Measurements from ENCODE around the gene IFITM1. TPM values are rescaled to one million over a fixed set of nuclear protein-coding genes. Genes with fewer than 3 reads are reported as not detected.
"Not testable (repeated sequence)": the region's sequence is repeated elsewhere in the genome, so short reads cannot be mapped to it uniquely, and the experiment has no call there.

Gene IFITM1
- total and polyA plus RNA-seq, 9 of the 15 experiments (the other 6 are each of a cell fraction or from before 2014, with no cell fraction given) = 691 to 5,579 (median 974) TPM

DNA sequence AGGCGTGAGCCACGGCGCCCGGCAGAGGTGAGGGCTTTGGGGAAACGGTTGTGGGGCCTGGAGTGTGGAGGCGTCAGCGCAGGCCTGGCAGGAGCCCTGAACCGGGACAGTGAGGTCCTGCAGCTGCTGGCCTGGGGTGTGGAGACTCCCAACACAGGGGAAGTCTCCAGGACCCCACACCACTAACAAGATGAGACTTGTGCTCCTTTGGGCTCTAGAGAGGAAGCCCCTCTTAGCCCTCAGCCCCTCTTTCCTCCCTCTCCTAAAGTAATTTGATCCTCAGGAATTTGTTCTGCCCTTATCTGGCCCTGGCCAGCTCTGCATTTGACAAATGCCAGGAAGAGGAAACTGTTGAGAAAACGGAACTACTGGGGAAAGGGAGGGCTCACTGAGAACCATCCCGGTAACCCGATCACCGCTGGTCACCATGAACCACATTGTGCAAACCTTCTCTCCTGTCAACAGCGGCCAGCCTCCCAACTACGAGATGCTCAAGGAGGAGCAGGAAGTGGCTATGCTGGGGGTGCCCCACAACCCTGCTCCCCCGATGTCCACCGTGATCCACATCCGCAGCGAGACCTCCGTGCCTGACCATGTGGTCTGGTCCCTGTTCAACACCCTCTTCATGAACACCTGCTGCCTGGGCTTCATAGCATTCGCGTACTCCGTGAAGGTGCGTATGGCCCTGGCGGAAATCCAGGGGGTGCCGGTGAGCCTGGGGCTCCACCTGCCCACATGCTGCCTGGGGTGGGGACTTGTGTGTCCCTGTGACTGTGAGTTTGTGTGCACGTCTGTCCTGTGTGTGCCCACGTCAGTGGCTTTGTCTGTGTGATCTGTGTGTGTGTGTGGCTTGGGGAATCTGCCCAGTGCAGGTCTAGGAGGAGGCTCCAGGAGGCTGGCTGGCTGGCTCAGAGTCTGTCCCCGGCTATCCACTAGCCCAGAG, 5.8 kb upstream of the IFITM1 start, which contains the start of gene IFITM2:
TSS of gene IFITM2 (plus strand) at position 51 of the 943 bp plus-strand sequence. CDS start at position 428, 377 bp downstream.
- H3K9ac ChIP-seq (ENCODE audit: insufficient read depth in 1 of 2, low read depth in 2 of 2, low read length in 2 of 2) = peak within 1 kb of the TSS; percentile 65 to 90
- CTCF ChIA-PET (ENCODE audit: low intra/inter-chr PET ratio) = interaction anchor here (0.7 kb wide), 1 partner anchor 54 kb away, joined by 3 read pairs; no protein-coding TSS in a partner anchor
- intact Hi-C loops (cut with micrococcal nuclease); H4K20me1 ChIP-seq (replicated peaks; ENCODE audit: control insufficient read depth, insufficient read depth, low read length); H3K36me3 ChIP-seq (ENCODE audit: control insufficient read depth, insufficient read depth, low read length); H3K9me3 ChIP-seq (replicated peaks; ENCODE audit: control insufficient read depth, insufficient read depth, low read depth, low read length); H3K9me1 ChIP-seq (ENCODE audit: control insufficient read depth, insufficient read depth, low read length); H3K27me3 ChIP-seq (ENCODE audit: control insufficient read depth in 2 of 2, insufficient read depth in 2 of 2, low read length in 2 of 2); in situ Hi-C loops (cut with MboI); TF ChIP-seq ETV6 (CRISPR knock-in tag; IDR thresholded peaks at IDR 0.05; ENCODE audit: borderline replicate concordance): not testable (repeated sequence)
- WGBS (ENCODE audit: insufficient coverage, low coverage, missing lambda C conversion rate) = 16% methylated on average over 13 of the region's 28 CpGs
- peak; percentile 25 for ATAC-seq
- BruUV-seq (replicated peaks) = TSS peak; percentile 95
- H3K4me3 ChIP-seq = peak within 1 kb of the TSS; percentile 45
- peak within 1 kb of the TSS; percentile 78 for H3K4me2 ChIP-seq (ENCODE audit: insufficient read depth, low read length)
- H2AFZ ChIP-seq (ENCODE audit: low read depth, low read length) = peak within 1 kb of the TSS; percentile 79
- peak; percentile 23 for FAIRE-seq
- peak within 1 kb of the TSS; percentile 65; the same call in 2 of the 3 replicates for H3K27ac ChIP-seq (ENCODE audit: extremely low read depth, low read depth, low read length)
- peaks cover 36% of the 10 kb centered on the region for H3K79me2 ChIP-seq (ENCODE audit: control insufficient read depth, insufficient read depth, low read length)
- peaks cover 32 to 47% of the 10 kb centered on the region in 2 experiments for H3K4me1 ChIP-seq (replicated peaks in 1 of 2; ENCODE audit: control insufficient read depth in 2 of 2, insufficient read depth in 2 of 2, low read length in 2 of 2)
- POLR2A ChIA-PET = interaction anchor here (0.7 kb wide), 2 partner anchors 9 to 14 kb away, joined by 4 to 7 read pairs; no protein-coding TSS in a partner anchor
- peak in 1 of 4 experiments; percentile 66 for DNase-seq (ENCODE audit: extremely low read depth in 1 of 4, low spot score in 3 of 4)
- TF ChIP-seq CEBPB (tag; IDR thresholded peaks at IDR 0.05) (peak; percentile 62), ETV6 (IDR thresholded peaks at IDR 0.05; ENCODE audit: borderline replicate concordance in 1 of 2, low read depth in 2 of 2, low read length in 1 of 2) (peak in 1 of 2 experiments; percentile 69; a peak in 1 of 4 replicates), SPI1 (IDR thresholded peaks at IDR 0.05; ENCODE audit: borderline replicate concordance, low read depth, low read length) (peak; percentile 19; the same call in 1 of the 2 replicates), SUPT5H (IDR thresholded peaks at IDR 0.05) (0 out of 2 replicates have a peak, but pooled peaks have one; percentile 38)
- TF ChIP-seq, protein P1, sequence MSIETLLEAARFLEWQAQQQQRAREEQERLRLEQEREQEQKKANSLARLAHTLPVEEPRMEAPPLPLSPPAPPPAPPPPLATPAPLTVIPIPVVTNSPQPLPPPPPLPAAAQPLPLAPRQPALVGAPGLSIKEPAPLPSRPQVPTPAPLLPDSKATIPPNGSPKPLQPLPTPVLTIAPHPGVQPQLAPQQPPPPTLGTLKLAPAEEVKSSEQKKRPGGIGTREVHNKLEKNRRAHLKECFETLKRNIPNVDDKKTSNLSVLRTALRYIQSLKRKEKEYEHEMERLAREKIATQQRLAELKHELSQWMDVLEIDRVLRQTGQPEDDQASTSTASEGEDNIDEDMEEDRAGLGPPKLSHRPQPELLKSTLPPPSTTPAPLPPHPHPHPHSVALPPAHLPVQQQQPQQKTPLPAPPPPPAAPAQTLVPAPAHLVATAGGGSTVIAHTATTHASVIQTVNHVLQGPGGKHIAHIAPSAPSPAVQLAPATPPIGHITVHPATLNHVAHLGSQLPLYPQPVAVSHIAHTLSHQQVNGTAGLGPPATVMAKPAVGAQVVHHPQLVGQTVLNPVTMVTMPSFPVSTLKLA (conservative IDR thresholded peaks at IDR 0.05) = 0 out of 4 replicates have a peak, but pooled peaks of 1 of the 2 experiments have one; percentile 40
- TF ChIP-seq, protein P2, sequence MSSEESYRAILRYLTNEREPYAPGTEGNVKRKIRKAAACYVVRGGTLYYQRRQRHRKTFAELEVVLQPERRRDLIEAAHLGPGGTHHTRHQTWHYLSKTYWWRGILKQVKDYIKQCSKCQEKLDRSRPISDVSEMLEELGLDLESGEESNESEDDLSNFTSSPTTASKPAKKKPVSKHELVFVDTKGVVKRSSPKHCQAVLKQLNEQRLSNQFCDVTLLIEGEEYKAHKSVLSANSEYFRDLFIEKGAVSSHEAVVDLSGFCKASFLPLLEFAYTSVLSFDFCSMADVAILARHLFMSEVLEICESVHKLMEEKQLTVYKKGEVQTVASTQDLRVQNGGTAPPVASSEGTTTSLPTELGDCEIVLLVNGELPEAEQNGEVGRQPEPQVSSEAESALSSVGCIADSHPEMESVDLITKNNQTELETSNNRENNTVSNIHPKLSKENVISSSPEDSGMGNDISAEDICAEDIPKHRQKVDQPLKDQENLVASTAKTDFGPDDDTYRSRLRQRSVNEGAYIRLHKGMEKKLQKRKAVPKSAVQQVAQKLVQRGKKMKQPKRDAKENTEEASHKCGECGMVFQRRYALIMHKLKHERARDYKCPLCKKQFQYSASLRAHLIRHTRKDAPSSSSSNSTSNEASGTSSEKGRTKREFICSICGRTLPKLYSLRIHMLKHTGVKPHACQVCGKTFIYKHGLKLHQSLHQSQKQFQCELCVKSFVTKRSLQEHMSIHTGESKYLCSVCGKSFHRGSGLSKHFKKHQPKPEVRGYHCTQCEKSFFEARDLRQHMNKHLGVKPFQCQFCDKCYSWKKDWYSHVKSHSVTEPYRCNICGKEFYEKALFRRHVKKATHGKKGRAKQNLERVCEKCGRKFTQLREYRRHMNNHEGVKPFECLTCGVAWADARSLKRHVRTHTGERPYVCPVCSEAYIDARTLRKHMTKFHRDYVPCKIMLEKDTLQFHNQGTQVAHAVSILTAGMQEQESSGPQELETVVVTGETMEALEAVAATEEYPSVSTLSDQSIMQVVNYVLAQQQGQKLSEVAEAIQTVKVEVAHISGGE (CRISPR knock-in tag; IDR thresholded peaks at IDR 0.05) = 0 out of 6 replicates have a peak, but pooled peaks of 1 of the 3 experiments have one; percentile 49
- TF ChIP-seq, protein P3, sequence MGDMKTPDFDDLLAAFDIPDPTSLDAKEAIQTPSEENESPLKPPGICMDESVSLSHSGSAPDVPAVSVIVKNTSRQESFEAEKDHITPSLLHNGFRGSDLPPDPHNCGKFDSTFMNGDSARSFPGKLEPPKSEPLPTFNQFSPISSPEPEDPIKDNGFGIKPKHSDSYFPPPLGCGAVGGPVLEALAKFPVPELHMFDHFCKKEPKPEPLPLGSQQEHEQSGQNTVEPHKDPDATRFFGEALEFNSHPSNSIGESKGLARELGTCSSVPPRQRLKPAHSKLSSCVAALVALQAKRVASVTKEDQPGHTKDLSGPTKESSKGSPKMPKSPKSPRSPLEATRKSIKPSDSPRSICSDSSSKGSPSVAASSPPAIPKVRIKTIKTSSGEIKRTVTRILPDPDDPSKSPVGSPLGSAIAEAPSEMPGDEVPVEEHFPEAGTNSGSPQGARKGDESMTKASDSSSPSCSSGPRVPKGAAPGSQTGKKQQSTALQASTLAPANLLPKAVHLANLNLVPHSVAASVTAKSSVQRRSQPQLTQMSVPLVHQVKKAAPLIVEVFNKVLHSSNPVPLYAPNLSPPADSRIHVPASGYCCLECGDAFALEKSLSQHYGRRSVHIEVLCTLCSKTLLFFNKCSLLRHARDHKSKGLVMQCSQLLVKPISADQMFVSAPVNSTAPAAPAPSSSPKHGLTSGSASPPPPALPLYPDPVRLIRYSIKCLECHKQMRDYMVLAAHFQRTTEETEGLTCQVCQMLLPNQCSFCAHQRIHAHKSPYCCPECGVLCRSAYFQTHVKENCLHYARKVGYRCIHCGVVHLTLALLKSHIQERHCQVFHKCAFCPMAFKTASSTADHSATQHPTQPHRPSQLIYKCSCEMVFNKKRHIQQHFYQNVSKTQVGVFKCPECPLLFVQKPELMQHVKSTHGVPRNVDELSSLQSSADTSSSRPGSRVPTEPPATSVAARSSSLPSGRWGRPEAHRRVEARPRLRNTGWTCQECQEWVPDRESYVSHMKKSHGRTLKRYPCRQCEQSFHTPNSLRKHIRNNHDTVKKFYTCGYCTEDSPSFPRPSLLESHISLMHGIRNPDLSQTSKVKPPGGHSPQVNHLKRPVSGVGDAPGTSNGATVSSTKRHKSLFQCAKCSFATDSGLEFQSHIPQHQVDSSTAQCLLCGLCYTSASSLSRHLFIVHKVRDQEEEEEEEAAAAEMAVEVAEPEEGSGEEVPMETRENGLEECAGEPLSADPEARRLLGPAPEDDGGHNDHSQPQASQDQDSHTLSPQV (IDR thresholded peaks at IDR 0.05) = peak; percentile 54; the same call in 1 of the 2 replicates

All from K562 (cell line).